8988T (cell line): ENCODE results near the gene ITGB1.
"Not testable (repeated sequence)": the region's sequence is repeated elsewhere in the genome, so short reads cannot be mapped to it uniquely, and the experiment has no call there.

Experiments
- DNase-seq: peaks from one replicate; pipeline ENCODE4 v3.0.0; 2011

Gene ITGB1

DNA sequence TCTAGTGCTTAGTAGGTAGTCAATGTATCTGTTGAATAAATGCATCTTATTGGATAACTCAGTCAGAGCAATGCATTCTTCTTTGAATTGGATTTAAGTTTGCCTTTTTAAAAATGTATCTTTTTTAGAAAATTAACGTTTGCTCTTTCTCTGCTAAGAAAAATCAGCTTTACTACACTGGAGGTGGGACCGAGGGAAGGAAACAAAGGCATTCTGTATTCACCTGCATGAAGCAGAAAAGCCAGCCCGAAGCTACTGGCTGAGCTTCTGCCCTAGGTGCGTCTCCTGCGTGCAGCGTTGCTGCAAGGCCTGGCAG lies 22.2 kb upstream of the ITGB1 start:
- DNase-seq = no peak

DNA sequence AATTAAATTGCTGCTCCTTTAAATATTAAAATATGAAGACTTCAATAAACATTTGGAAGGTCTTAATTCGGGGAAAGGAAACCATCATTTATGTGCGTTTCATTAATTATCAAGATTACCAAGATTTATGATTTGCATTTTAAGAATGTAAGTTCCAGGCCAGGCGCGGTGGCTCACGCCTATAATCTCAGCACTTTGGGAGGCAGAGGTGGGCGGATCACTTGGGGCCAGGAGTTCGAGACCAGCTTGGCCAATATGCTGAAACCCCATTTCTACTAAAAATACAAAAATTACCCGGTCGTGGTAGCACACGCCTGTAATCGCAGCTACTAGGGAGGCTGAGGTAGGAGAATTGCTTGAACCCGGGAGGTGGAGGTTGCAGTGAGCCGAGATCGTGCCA lies 21.7 kb upstream of the ITGB1 start:
- DNase-seq = not testable (repeated sequence)

DNA sequence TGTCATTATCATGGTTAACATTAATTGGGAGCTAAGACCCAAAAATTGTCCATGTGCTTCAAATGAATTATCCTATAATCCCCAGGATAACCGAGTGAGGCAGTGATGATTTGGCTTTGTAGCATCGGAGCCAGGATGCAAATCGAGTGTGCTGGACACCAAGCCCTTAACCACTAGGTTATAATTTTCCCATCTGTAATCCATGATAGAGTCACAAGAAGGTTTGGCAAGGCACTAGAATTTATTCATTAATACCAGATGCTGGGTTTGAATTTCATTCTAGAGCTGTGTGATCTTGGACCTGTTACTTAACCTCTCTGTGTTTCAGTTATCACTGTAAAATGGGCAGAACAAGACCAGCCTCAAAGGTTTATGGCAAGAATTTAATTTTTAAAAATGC lies 21.0 kb upstream of the ITGB1 start:
- no peak for DNase-seq

DNA sequence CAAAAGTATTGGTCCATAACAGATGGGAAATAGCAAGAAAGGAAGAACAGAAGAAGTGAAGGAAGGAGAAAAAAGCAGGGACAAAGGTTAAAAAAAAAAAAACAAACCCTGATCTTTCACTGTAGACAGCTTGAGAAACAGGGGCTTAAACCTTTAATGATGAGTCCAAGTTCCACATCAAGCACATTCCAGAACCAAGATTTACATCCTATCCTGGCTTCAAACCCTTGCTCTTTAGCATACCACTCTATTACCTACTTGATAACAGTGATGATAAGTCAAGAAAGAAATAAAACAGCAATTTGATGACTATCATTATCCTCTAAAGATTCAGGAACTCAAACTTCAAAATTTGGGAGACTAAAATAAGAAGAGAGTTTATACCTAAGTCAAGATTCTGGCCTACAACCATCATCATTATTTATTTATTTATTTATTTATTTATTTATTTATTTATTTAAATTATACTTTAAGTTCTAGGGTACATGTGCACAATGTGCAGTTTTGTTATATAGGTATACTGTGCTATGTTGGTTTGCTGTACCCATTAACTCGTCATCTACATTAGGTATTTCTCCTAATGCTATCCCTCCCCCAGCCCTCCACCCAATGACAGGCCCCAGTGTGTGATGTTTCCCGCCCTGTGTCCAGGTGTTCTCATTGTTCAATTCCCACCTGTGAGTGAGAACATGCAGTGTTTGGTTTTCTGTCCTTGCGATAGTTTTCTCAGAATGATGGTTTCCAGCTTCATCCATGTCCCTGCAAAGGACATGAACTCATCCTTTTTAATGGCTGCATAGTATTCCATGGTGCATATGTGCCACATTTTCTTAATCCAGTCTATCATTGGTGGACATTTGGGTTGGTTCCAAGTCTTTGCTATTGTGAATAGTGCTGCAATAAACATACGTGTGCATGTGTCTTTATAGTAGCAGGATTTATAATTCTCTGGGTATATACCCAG lies 20.1 kb upstream of the ITGB1 start:
- not testable (repeated sequence) for DNase-seq

DNA sequence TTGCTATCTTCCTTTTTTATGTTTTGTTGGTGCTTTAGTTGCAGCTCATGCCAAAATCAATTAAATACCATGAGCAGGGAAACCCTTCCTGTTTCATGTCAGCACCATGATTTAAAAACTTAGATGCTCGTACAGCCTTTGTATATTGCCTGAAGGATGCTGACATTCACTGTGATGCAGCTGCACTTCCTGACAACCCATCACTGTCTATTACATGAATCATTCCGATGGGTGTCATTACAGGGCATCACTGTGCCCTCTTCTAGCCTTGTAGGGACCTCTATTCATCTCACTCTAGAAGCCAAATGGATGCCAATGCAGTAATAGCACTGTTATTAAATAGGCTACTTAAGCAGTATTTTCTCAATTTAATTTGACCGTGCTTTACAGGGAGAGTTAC lies 18.3 kb upstream of the ITGB1 start:
- no peak for DNase-seq

DNA sequence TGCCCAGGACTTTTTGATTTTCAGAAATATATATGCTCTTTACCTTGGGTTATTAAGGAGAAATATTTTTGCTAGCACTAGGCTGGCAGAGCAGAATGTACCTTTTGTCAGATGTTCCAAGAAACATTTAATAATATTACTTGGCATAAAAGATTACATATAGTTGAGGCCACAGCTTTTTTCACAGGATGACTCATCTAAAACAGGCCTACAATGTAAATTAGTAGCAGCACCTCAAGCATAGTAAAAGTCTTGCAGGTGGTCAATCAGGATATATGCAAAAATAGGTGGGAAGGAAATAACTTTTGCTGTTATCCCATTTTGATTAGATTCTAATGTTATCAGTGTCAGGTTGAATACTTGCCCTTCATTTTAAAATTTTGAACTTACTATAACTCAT lies 14.9 kb upstream of the ITGB1 start:
- no peak for DNase-seq

DNA sequence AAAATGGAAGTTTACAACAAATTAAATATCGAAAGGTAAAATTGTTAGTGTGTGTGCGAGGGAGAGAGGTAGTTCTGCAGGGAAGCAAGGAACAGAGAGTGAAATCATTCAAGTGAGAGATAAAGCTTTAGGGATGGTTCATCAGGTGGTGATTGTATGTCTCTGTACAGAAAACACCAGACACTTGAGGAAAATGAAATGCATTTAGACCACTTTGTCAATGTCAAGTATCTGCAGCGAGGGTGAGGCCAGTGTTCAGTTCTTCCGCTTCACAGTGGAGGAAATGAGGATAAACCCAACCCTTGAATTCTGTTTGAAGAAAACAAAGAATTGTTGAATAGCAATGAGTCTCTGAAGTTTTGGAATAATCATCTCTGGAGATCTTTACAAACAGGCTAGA lies 14.4 kb upstream of the ITGB1 start:
- no peak for DNase-seq

DNA sequence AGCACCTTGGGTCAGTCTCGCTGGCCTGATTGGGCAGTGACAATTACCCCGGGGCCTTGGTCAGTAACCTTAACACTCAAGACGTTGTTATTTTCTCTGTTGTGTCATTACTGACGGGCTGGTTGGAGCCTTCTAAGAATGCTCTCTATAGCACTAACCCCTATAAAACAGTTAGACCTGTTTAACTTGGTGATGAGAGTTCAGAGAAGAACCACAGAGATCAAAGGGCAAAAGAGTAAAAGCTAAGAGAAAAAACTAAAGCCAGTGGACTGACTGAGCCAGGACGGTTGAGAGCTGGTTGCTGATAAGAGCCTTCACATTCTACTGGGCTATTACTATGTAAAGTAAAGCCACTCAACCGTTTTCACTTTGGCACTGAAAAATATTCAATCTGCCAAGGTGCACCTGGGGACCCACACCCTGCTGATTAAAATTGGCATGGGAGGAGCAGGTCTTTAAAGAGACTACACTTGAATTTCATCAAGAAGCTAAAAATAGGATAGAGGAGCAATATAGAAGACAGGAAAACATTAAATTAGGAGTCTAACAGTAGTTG lies 13.6 kb upstream of the ITGB1 start:
- DNase-seq = no peak

DNA sequence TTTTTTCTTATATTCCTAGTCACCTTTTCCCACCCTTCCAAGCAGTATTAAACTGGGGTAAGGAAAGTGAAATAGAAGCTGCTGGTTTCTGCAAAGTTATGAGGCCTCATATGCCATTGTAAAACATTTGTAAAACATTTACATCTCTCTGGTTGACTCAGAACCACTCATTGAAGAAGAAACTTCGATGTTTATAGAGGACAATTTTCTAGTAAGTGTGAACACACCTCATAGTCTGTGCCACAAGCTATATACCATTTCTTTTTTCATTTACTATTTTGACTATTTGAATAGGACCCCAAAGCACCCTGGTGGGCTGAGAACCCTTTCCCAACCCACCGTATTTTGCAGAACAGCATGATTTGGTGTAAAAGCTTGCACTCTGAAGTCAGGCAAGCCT lies 12.9 kb upstream of the ITGB1 start:
- no peak for DNase-seq

DNA sequence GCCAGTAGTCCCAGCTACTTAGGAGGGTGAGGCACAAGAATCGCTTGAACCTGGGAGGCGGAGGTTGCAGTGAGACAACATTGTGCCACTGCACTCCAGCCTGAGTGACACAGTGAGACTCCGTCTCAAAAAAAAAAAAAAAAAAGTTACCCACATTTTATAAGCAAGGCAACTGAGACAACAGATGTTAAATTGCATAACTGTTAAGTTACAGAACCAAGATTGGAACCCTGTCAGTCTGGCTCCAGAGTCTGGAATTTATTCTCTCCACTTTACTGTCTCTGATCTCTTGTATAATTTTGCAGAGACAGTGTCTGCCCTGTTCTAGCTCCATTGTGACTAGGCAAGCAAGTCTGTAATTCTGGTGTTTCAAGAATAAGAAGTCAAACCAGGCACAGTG lies 6.2 kb upstream of the ITGB1 start:
- no peak for DNase-seq

DNA sequence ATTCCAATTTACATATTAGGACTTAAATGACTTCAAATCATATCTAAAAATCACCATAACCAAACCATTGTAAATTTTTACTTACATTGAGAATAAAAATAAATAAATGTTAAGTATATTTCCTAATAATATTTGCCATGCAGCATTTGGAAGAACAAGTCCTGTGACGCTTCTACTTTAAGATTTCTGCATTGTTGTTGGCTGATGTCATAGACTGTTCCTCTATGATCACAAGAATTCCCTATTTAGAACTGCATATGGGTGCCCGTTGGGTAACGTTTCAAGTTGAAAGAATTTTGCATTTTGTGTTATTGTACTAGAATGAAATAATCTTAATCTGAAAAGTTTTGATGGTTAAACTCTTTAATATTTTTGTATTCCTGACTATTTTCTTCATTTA lies 5.1 kb upstream of the ITGB1 start:
- DNase-seq = no peak

DNA sequence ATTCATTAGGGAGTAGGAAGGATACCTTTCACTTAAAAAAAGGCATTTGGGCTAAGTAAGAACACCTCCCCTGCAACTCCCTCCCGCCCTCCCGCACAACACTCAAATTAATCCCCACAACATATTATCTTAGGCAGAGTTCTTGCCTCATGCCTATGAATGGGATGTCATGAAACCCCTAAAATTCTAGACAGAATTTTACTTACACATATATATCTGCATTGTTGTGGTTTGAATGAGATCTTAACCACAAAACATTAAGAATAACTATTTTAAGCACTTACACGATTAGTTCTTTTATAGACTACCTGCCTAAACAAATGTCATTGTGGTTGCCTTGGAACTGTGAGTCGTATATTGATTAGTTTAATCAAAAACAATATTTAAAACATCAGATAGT lies 4.5 kb upstream of the ITGB1 start:
- DNase-seq = no peak

DNA sequence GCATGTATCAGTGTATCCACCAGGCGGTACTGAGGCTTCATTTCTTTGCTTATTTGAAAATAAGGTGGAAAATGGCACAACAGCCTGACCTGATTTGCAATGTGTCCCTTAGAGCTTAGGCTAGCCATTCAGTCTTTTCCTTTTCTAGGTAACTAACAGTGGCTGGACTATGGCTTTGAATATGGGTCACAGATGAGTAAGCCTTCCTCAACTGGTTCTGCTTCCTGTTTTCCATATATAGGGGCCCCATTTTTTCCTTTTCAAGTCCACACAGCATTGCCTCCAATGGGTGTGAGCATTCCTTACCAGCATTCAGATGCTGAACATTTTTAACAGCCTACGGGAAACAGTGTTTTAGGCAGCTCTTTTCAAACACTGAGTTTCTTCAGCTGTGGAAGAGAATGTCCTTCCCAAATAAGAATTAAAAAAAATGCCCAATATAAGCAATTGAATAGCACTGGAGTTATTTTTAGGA lies 3.9 kb upstream of the ITGB1 start:
- DNase-seq = no peak

DNA sequence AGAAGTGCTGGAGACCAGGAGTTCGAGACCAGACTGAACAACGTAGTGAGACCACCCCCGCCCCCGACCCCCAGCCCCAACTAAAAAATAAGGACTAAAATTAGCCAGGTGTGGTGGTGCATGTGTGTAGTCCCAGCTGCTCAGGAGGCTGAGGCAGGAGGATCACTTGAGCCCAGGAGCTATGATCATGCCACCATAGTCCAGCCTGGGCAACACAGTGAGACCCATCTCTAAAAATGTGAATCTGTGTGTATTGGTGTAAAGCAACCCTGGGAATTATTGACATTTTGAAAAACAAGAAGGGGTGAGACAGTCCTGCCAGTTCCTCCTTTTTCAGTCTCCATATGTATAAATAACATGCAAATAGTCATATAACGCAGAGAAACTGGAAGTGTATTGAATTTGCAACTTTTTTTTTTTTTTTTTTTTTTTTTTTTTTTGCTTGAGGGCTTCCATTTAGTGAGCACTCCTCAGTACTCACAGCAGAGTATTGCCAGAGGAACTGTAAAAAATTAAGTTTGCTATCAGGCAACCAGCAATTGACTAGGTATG lies 3.4 kb upstream of the ITGB1 start:
- DNase-seq = no peak

DNA sequence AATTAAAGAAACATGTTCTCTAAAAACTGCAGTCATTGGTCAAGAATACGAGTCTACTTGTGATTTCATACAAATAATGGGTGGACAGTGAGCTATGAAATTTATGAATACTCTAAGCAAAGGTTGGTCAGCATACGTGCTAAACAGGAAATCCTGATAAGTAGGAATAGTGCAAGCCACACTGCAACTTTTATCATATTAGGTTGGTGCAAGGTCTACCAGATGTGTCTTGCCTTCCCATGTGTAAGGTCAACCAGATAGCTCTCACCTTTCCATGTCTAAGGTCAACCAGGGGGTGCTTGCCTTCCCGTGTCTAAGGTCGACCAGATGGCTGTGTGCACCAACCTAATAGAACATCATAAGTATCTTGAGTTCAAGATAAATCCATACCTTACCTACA lies 2.0 kb upstream of the ITGB1 start:
- no peak for DNase-seq

DNA sequence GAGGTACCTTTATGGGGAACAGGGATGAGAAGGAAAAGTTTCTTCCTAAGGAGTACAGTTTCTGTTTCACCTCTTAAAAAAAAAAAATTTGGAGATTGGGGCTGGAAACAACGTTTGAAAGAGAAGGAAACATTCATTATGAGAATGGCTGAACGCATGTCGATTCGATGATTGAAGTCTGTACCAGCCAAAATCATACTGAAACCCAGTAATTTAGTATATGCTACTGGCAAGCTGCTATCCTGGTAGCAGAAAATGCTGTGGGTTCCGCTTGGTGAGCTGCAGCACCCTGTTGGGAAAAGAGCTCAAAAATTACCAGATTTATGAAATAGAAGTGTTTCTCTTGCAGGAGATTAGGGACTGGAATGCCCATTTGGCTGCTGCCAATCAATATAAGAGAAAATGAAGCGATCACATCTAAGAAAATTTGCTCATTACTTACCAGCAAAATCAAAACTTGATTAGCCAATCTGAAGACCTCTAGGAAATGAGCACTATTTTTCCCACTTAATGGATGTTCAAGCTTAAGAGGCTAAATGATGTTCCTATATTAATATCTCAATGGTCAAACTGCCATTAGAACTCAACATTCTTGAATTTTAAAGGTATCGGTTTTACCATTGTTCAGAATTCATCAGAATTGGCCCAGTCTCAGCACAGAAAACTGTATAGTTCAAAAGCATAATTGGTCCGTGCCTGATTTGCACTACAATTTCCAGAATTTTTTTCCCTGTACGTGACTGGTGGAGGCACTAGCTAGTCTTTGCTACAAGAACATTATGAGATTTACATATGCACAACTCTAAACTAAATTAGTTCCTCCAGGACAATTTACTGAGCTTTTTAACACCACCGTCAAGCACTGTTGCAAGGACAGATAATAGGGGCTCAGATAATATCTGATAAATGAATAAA lies 1.2 kb upstream of the ITGB1 start:
- DNase-seq = no peak

DNA sequence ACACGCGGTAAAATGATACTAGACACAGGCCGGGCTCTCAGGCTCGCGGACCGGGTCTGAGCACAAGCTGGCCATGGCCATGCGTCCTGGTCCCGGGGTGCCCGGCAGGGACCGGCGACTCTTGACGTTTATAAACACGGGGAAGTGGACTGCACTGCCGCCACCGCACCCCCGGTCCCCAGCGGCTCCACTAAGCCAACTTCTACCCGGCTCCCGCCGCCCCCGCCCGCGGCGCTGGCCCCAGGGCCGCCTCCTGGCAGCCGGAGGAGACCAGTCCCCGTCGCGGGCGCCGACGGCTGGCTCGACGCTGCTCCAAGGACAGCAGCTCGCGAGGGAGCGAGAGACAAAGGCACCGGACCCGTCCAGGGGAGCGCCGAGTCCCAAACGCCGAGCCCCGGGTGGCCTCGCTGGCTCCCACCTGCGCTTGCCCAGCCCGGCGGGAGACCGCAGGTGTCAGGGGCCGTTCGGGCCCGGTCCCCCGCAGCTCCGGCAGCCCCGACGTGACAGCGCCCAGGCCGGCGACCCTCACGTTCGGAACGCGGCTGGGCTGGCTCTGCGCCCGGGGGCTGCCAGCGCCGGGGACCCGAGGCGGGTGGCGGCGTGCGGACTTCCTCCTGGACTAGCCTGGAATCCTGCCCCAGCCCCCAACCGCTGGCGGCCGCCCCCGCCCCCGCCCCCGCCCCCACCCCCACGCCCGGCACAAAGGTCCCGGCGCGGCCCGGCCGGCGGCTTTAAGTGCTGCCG lies 517 bp downstream of the ITGB1 start:
- DNase-seq = peak; percentile 37

DNA sequence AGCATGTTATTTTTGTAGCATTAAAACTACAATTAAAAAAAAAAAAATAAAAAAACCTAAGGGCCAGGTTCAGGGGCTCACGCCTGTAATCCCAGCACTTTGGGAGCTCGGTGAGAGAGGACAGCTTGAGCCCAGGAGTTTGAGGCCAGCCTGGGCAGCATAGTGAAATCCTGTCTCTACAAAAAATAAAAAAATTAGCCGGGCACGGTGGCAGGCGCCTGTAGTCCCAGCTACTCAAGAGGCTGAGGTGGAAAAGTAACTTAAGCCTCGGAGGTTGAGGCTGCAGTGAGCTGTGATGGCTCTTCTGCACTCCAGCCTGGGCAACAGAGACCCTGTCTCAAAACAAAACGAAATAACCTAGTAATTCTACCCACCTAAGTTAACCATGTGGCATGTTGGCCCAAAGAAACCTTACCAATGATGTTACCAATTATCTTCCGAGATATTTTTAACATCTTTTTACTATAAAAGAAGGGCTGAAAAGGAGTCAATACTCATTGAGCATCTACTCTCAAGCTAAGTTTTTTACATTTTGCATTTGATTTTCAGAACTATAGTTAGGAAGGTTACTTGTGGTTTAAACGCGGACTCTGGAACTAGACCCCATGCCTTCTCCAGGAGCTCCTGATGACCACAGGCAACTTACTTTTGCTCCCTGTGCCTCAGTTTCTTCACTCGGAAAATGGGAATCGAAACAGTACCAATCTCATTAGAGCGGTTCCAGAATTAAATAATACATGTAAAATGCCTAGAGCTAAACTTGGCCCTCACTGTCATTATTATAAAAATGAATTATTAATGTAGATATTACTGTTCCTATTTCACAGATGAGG lies 1.4 kb downstream of the ITGB1 start:
- no peak for DNase-seq

DNA sequence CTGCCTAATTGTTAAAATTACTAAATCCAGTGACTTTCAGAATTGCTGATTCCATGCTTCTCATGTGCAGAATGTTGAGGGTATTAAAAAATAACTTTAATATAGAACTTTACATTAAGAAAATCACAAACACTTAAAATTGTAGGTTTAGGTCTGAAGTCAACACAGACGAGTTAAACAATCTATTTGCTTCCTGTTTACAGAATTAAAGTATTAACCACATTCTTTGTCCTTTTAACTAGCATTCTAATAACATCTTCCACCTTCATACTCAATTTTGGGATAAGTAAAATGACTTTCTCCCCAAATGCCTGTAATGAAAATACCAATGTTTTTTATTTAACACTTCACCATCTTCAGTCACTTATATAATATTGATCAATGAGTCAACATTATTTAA lies 2.2 kb downstream of the ITGB1 start:
- DNase-seq = no peak

DNA sequence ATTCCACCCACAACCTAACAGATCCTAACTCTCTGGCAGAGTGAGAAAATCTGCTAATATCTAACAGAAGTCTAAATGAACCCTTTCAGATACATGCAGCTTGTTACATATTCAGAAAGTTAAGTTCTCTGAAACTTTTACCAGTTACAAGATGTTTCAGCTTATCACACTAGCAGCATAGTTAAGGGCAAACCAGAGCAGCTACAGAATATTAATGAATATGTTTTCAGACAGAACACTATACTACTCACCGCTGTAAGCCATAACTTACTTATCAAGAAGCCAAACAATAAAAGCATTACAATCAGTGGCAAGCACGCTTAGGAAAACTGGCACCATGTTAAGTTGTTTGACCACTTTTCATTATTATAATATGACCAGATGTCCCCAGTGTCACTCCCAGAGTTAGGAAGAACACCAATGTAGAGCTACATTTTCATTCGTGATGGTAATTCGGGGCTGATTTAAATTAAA lies 2.7 kb downstream of the ITGB1 start:
- DNase-seq = no peak

DNA sequence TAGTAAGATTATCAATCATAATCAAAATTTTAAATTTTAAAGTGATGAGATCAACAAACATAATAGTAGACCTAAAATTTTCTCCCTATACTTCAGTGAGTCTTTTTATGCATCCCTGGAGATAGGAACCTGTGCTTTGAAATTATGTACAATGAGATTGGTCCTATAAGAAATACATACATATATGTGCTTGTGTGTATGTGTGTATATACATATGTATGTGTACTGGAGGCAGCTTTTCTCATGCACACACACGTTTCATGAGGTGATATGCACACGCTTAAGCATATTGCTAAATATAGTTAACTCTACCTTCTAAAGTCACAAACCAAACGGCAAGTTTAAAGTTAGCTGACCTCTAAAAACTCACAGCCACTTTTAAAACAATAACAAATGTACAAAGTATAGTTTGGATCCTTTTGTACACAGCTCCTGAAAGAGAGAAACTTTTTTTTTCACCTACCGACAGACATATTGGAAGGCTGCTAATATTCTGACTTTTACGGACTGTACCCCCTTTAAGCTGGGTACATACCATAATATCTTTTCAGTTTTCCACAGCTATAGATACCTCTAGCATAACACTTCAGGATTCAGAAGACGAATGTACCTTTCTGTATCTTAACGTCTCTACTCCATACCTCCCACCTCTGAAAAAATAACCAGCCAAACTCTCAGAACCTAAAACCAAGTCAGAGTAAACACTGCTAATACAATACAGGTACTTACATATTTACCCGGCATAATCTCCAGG lies 3.3 kb downstream of the ITGB1 start:
- DNase-seq = no peak
